GM12878 (cell line): ENCODE measurements around the gene FGFR1OP2. TPM values are rescaled to one million over a fixed set of nuclear protein-coding genes. Genes with fewer than 3 reads are reported as not detected.

Source experiments
- BCLAF1 ChIP-seq: fragments of 450-650 bp; IDR thresholded peaks from 2 replicates; pipeline ENCODE4 v1.6.1; 2017; ENCODE audit warnings: antibody characterized with exemption, mild to moderate bottlenecking, moderate library complexity
- BHLHE40 ChIP-seq, 2 experiments: fragments of 450-650 bp in 1 of 2; IDR thresholded peaks; 2 replicates each; pipeline ENCODE4 v1.6.1; 2011 to 2017; ENCODE audit warnings: low read depth in 2 of 2, borderline replicate concordance in 1 of 2, improper control_type of control experiment in 1 of 2, low read length in 1 of 2, mild to moderate bottlenecking in 1 of 2
- EED ChIP-seq: sonication (generic); IDR thresholded peaks from 2 replicates; pipeline ENCODE4 v1.6.1; 2016; ENCODE audit warnings: antibody characterized with exemption, low read depth
- ELK1 ChIP-seq: IDR thresholded peaks from 2 replicates; pipeline ENCODE4 v1.6.1; 2012; ENCODE audit warnings: low read depth, low read length, improper control_type of control experiment
- IRF3 ChIP-seq: fragments of 450-650 bp; IDR thresholded peaks from 2 replicates; pipeline ENCODE4 v1.6.1; 2014; ENCODE audit warnings: mild to moderate bottlenecking
- IRF5 ChIP-seq: fragments of 450-650 bp; IDR thresholded peaks from 2 replicates; pipeline ENCODE4 v1.6.1; 2017; ENCODE audit warnings: borderline replicate concordance
- NFIC ChIP-seq: IDR thresholded peaks from 2 replicates; pipeline ENCODE4 v1.6.1; 2012; ENCODE audit warnings: low read depth, mild to moderate bottlenecking, inconsistent platforms, low read length, moderate library complexity
- NFYB ChIP-seq: IDR thresholded peaks from 2 replicates; pipeline ENCODE4 v1.6.1; 2011; ENCODE audit warnings: low read depth, mild to moderate bottlenecking, low read length, improper control_type of control experiment, moderate library complexity; ENCODE audit not compliant: insufficient read depth
- NKRF ChIP-seq: fragments of 450-650 bp; conservative IDR thresholded peaks from 2 replicates; pipeline ENCODE4 v1.6.1; 2017; ENCODE audit warnings: mild to moderate bottlenecking, moderate library complexity
- PAX5 ChIP-seq: IDR thresholded peaks from 2 replicates; pipeline ENCODE4 v1.6.1; 2011; ENCODE audit warnings: low read depth, low read length, borderline replicate concordance
- TARDBP ChIP-seq: IDR thresholded peaks from 2 replicates; pipeline ENCODE4 v1.6.1; 2016; ENCODE audit warnings: borderline replicate concordance
- ZBED1 ChIP-seq: IDR thresholded peaks from 2 replicates; pipeline ENCODE4 v1.6.1; 2016; ENCODE audit warnings: borderline replicate concordance
- ZNF592 ChIP-seq: fragments of 450-650 bp; IDR thresholded peaks from 2 replicates; pipeline ENCODE4 v1.6.1; 2017; ENCODE audit warnings: mild to moderate bottlenecking, moderate library complexity
- polyA plus RNA-seq, 11 experiments: library from polyadenylated mRNA; depleted of rRNA in 4 of 11; unstranded in 6 of 11; stranded (reverse) in 5 of 11; fragments of >200 nt; fragmentation: Nextera tagmentation in 4 of 11; fragmentation: Illumina TruSeq in 1 of 11; extraction: Ambion mirVana in 4 of 11; extraction: Trizol in 1 of 11; gene quantifications; 1 replicate in 1 of 11; 2 replicates in 10 of 11; pipeline versions ENCODE4 v1.2.1 to v1.2.3, GENCODE V29; 2011 to 2016; ENCODE audit warnings: inconsistent platforms in 2 of 11, missing spikeins in 2 of 11, low read depth in 1 of 11
- total RNA-seq, 4 experiments: library from RNA; depleted of rRNA in 3 of 4; stranded (reverse); fragments of >200 nt in 3 of 4; fragmentation: Illumina TruSeq in 1 of 4; extraction: Trizol in 1 of 4; gene quantifications; 2 replicates each; pipeline versions ENCODE4 v1.2.1 to v1.2.3, GENCODE V29; 2013 to 2021

The FGFR1OP2 gene
- total and polyA plus RNA-seq, 10 of the 15 experiments (the other 5 are each of a cell fraction or from before 2014, with no cell fraction given): 28.5 to 59.1 (median 38.3) TPM

- peak; percentile 81; the same call in 1 of the 2 replicates for TF ChIP-seq ZNF592
- no peak for TF ChIP-seq IRF5
- peak; percentile 86 for TF ChIP-seq NKRF
- peak; percentile 23; the same call in 1 of the 2 replicates for TF ChIP-seq PAX5
- TF ChIP-seq BCLAF1: no peak
- peak; percentile 50; the same call in 1 of the 2 replicates for TF ChIP-seq ZBED1
- TF ChIP-seq NFIC: peak; percentile 77
- TF ChIP-seq IRF3: 0 out of 2 replicates have a peak, but pooled peaks have one; percentile 27
- TF ChIP-seq NFYB: no peak
- peak; percentile 46; the same call in 1 of the 2 replicates for TF ChIP-seq TARDBP
- TF ChIP-seq EED: peak; percentile 34
- peak; percentile 77 for TF ChIP-seq ELK1
- TF ChIP-seq BHLHE40 (IDR thresholded peaks at IDR 0.05; ENCODE audit: borderline replicate concordance in 1 of 2, low read depth in 2 of 2, low read length in 1 of 2): peak; percentile 73 to 93; a peak in 3 of 4 replicates
These were observed 76.0 kb downstream of the FGFR1OP2 start, which contains the start of gene TM7SF3 (continued) for GRCh38 chr12:27014085-27014858.
